GM23248 (cell line): ENCODE results near the gene VPS54. TPM values are rescaled to one million over a fixed set of nuclear protein-coding genes. Genes with fewer than 3 reads are reported as not detected.

ENCODE experiments used
- DNase-seq: peaks from one replicate; pipeline ENCODE4 v3.0.0-alpha.2; 2015
- H2AFZ ChIP-seq: fragments of 200-600 bp; sonication (generic); 2 replicates; pipeline ENCODE4 v1.6.1; 2016; ENCODE audit warnings: antibody characterized with exemption
- H3F3A ChIP-seq: fragments of 200-600 bp; sonication (generic); 2 replicates; pipeline ENCODE4 v1.6.1; 2016; ENCODE audit warnings: mild to moderate bottlenecking, antibody characterized with exemption, mixed run types; ENCODE audit not compliant: insufficient read depth
- H3K27ac ChIP-seq: fragments of 200-600 bp; sonication (generic); 2 replicates; pipeline ENCODE4 v1.5.1; 2016; ENCODE audit warnings: mild to moderate bottlenecking
- H3K27me3 ChIP-seq: fragments of 200-600 bp; sonication (generic); replicated peaks from 2 replicates; pipeline ENCODE4 v1.6.1; 2016; ENCODE audit warnings: mild to moderate bottlenecking; ENCODE audit not compliant: insufficient read depth
- H3K36me3 ChIP-seq: fragments of 200-600 bp; sonication (generic); 2 replicates; pipeline ENCODE4 v1.6.1; 2016; ENCODE audit warnings: low read depth, mild to moderate bottlenecking
- H3K4me1 ChIP-seq: fragments of 200-600 bp; sonication (generic); 2 replicates; pipeline ENCODE4 v1.6.1; 2016; ENCODE audit warnings: mild to moderate bottlenecking; ENCODE audit not compliant: insufficient read depth
- H3K4me2 ChIP-seq: fragments of 200-600 bp; sonication (generic); one replicate; pipeline ENCODE4 v1.6.1; 2016; ENCODE audit warnings: mild to moderate bottlenecking; ENCODE audit not compliant: unreplicated experiment
- H3K4me3 ChIP-seq: fragments of 200-600 bp; sonication (generic); 2 replicates; pipeline ENCODE4 v1.5.1; 2016; ENCODE audit warnings: mild to moderate bottlenecking
- H3K79me2 ChIP-seq: fragments of 200-600 bp; sonication (generic); 2 replicates; pipeline ENCODE4 v1.6.1; 2016; ENCODE audit warnings: mild to moderate bottlenecking; ENCODE audit not compliant: insufficient read depth
- H3K9ac ChIP-seq: fragments of 200-600 bp; sonication (generic); 2 replicates; pipeline ENCODE4 v1.6.1; 2016; ENCODE audit warnings: mild to moderate bottlenecking
- H3K9me2 ChIP-seq: fragments of 200-600 bp; sonication (generic); 2 replicates; pipeline ENCODE4 v1.6.1; 2016; ENCODE audit warnings: mixed run types, mild to moderate bottlenecking, moderate library complexity; ENCODE audit not compliant: insufficient read depth
- H3K9me3 ChIP-seq: fragments of 200-600 bp; sonication (generic); one replicate; pipeline ENCODE4 v1.6.1; 2017; ENCODE audit warnings: low read depth
- H4K20me1 ChIP-seq: fragments of 200-600 bp; sonication (generic); 2 replicates; pipeline ENCODE4 v1.6.0; 2016; ENCODE audit not compliant: insufficient read depth
- EZH2 ChIP-seq: fragments of 200-600 bp; sonication (generic); IDR thresholded peaks from 2 replicates; pipeline ENCODE4 v1.6.1; 2018; ENCODE audit warnings: antibody characterized with exemption, mild to moderate bottlenecking; ENCODE audit not compliant: insufficient read depth, poor library complexity, severe bottlenecking
- EZH2phosphoT487 ChIP-seq: fragments of 200-600 bp; sonication (generic); IDR thresholded peaks from 2 replicates; pipeline ENCODE4 v1.6.1; 2018; ENCODE audit warnings: antibody characterized with exemption, moderate library complexity, mild to moderate bottlenecking, low read depth; ENCODE audit not compliant: insufficient read depth
- WGBS, 2 experiments: methylation state at CpG; one replicate each; pipeline ENCODE4 v1.1.6; 2015 to 2017; ENCODE audit warnings: low lambda C conversion rate in 2 of 2, low coverage in 1 of 2; ENCODE audit errors: missing lambda C conversion rate in 2 of 2; 5-methylcytosine and 5-hydroxymethylcytosine counted together
- in situ Hi-C: fragments of 300-500 bp; cut with MboI; formaldehyde crosslinking; loops from 2 replicates; pipeline ENCODE4 v1.15.0; 2020
- polyA plus RNA-seq: library from polyadenylated mRNA; unstranded; fragments of >200 nt; fragmentation: Nextera tagmentation; extraction: Ambion mirVana; gene quantifications from 2 replicates; pipeline ENCODE4 v1.2.1, GENCODE V29; 2016
- total RNA-seq: library from RNA; depleted of rRNA; stranded (reverse); fragments of >200 nt; shearing (Covaris generic); gene quantifications from 2 replicates; pipeline ENCODE4 v1.2.3, GENCODE V29; 2014

The VPS54 gene
- total and polyA plus RNA-seq, 2 experiments from 2014 or later, result 6.5 to 12.9 TPM

DNA sequence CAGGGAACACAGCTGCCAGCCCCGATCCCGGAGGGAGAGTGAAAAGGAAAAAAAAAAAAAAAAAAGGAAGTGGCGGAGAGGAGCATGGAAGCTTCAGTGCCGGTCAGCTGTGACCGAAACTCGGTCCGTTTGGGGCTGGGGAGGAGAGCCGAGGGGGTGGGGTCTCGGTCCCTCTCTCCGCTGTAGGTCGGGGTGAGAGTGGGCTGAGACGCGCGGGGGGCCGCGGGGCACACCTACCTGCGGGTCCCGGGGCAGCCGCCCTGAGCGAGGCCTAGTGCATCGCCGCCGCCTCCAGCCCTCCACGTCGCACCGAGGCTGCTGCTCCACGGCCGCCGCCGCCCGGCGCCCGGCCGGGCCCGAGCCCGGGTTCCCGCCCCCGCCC is 536 bp downstream of the VPS54 start:
- Histone ChIP-seq H3K9me2 (no peaks in the 10 kb centered on the region), H3K9ac (peak overlapping the region; percentile 92), H4K20me1 (no peaks in the 10 kb centered on the region), H3K4me1 (peaks cover 25% of the 10 kb centered on the region; the same call in 1 of the 2 replicates), H3K4me3 (peak overlapping the region; percentile 91), H3K9me3 (no peaks in the 10 kb centered on the region), H2AFZ (peak overlapping the region; percentile 88), H3K36me3 (no peaks in the 10 kb centered on the region), H3K27me3 (no peaks in the 10 kb centered on the region), H3K4me2 (peak overlapping the region; percentile 96), H3K79me2 (peaks cover 49% of the 10 kb centered on the region), H3K27ac (peak overlapping the region; percentile 86), H3F3A (peaks cover 23% of the 10 kb centered on the region)
- TF ChIP-seq EZH2phosphoT487 (no peak), EZH2 (no peak)
- peak; percentile 82 for DNase-seq
- in situ Hi-C loops, result no loop called here
- WGBS, 2 experiments, result 0 to 1% methylated on average over 14 to 21 of the region's 38 CpGs

- TF ChIP-seq EZH2phosphoT487 (no peak), EZH2 (no peak)
- H3K4me2 ChIP-seq, result peak overlapping the region; percentile 96
Measured at GRCh38 chr2:64017811-64018700, 1.2 kb downstream of the VPS54 start.

DNA sequence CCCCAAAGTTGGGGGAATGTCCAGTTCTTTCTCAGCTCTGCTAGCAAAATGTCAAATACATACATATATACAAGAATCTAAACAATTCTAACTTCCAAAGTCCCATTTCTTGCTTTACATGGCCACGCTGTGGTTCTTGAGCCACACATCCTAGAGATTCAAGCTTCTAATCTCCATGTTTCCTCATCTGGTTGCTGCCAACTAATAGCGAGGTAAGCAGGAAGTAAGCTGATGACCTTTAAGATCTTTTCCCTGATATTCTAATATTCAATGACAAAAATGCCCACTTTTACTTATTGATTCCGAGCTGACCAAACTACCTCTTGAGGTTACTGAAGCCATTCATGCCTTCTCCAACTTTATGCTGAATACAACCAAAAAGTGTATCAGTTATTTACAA is 3.3 kb downstream of the VPS54 start:
- Histone ChIP-seq H4K20me1 (no peaks in the 10 kb centered on the region), H3K4me1 (peaks cover 25% of the 10 kb centered on the region; the same call in 1 of the 2 replicates), H2AFZ (no peak overlapping the region), H3F3A (peaks cover 23% of the 10 kb centered on the region), H3K9me2 (no peaks in the 10 kb centered on the region), H3K36me3 (no peaks in the 10 kb centered on the region), H3K27me3 (no peaks in the 10 kb centered on the region), H3K9me3 (no peaks in the 10 kb centered on the region), H3K79me2 (peaks cover 76% of the 10 kb centered on the region), H3K27ac (no peak overlapping the region), H3K9ac (no peak overlapping the region), H3K4me2 (peak overlapping the region; percentile 27), H3K4me3 (no peak overlapping the region)
- DNase-seq, result peak; percentile 6
- TF ChIP-seq EZH2phosphoT487 (no peak), EZH2 (no peak)
- 95 to 96% methylated on average over 3 of the region's 3 CpGs for WGBS, 2 experiments
- in situ Hi-C loops, result no loop called here

More at GRCh38 chr2:64017811-64018700, 1.2 kb downstream of the VPS54 start:
- Histone ChIP-seq H3K9ac (peak overlapping the region; percentile 92), H3K27ac (peak overlapping the region; percentile 86), H3K36me3 (no peaks in the 10 kb centered on the region), H3K4me1 (peaks cover 25% of the 10 kb centered on the region; the same call in 1 of the 2 replicates), H3K79me2 (peaks cover 54% of the 10 kb centered on the region), H3K27me3 (no peaks in the 10 kb centered on the region), H3F3A (peaks cover 23% of the 10 kb centered on the region), H4K20me1 (no peaks in the 10 kb centered on the region), H2AFZ (peak overlapping the region; percentile 88), H3K9me2 (no peaks in the 10 kb centered on the region), H3K4me3 (peak overlapping the region; percentile 91), H3K9me3 (no peaks in the 10 kb centered on the region)
- 1% methylated on average over 22 of the region's 22 CpGs for WGBS, 2 experiments
- peak; percentile 65 for DNase-seq
- in situ Hi-C loops, result no loop called here

GRCh38 chr2:64015391-64015790 is 3.8 kb downstream of the VPS54 start:
- peaks cover 19% of the 10 kb centered on the region for H3F3A ChIP-seq
- no peaks in the 10 kb centered on the region for H3K27me3 ChIP-seq
- no peak for DNase-seq
- H3K9me3 ChIP-seq, result no peaks in the 10 kb centered on the region
- H4K20me1 ChIP-seq, result no peaks in the 10 kb centered on the region
- H3K4me2 ChIP-seq, result no peak overlapping the region
- WGBS, 2 experiments, result 95 to 99% methylated on average over 5 of the region's 5 CpGs
- no peaks in the 10 kb centered on the region for H3K36me3 ChIP-seq
- in situ Hi-C loops, result no loop called here
- TF ChIP-seq EZH2phosphoT487 (no peak), EZH2 (no peak)
- no peak overlapping the region for H3K9ac ChIP-seq
- H3K4me3 ChIP-seq, result no peak overlapping the region
- H3K27ac ChIP-seq, result no peak overlapping the region
- H3K9me2 ChIP-seq, result no peaks in the 10 kb centered on the region
- H3K79me2 ChIP-seq, result peaks cover 81% of the 10 kb centered on the region
- H3K4me1 ChIP-seq, result peaks cover 22% of the 10 kb centered on the region; the same call in 1 of the 2 replicates
- H2AFZ ChIP-seq, result no peak overlapping the region
